ENCODE results near the gene ATP13A3.

GRCh38 chr3:194475978-194476377, 10.8 kb downstream of the ATP13A3 start:
- TF ChIP-seq CTCF (IDR thresholded peaks at IDR 0.05) (no peak), EP300 (IDR thresholded peaks at IDR 0.05) (no peak)

All from upper lobe of left lung (tissue), 4 donors.